DND-41 (cell line): ENCODE measurements around the gene ZNF117.

Experiments
- CTCF ChIP-seq: IDR thresholded peaks from 2 replicates; pipeline ENCODE4 v1.5.1; 2012; ENCODE audit warnings: borderline replicate concordance, low read length, moderate library complexity, mild to moderate bottlenecking; ENCODE audit not compliant: poor library complexity, severe bottlenecking; ENCODE audit errors: extremely low read depth
- EZH2 ChIP-seq: IDR thresholded peaks from 3 replicates; pipeline ENCODE4 v1.6.1; 2012; ENCODE audit warnings: borderline replicate concordance, low read depth, mild to moderate bottlenecking, moderate library complexity, low read length, inconsistent platforms; ENCODE audit not compliant: severe bottlenecking

GRCh38 chr7:64938540-64938939 is 52.3 kb downstream of the ZNF117 start:
- TF ChIP-seq CTCF = no peak
- TF ChIP-seq EZH2 = no peak
